Lower leg skin (tissue), 3 donors: Measurements from ENCODE around the gene SLC37A1.

Experiments
- POLR2A ChIP-seq, 2 donors: fragments of 450-650 bp; IDR thresholded peaks; one replicate each; pipeline ENCODE4 v1.6.1; 2016 to 2017; ENCODE audit warnings: antibody characterized with exemption in 2 of 2, mild to moderate bottlenecking in 1 of 2, moderate library complexity in 1 of 2
- TF ChIP-seq, protein P1 (sequence below), 3 donors: fragments of 450-650 bp; IDR thresholded peaks; one replicate each; pipeline ENCODE4 v1.5.1; 2016; ENCODE audit warnings: antibody characterized with exemption in 3 of 3, mild to moderate bottlenecking in 3 of 3, moderate library complexity in 2 of 3

DNA sequence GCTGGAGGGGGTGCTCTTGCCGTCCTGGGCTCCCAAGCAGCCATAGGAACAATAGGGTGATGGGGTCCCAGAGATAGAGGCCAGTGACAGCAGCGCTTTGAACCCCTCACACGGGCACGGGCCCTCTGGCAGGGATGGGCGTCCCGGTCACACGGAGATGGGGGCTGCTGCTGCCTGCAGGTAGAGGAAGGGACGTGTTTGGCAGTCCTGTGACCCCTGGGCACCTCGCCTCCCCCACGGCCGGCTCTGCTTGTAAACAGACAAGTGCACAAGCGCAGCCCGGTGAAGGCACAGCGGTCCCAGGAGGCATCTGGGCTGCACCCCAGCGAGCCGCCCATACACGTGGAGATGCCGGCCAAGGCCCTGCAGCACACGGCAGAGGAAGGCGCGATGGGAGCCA lies 103.3 kb downstream of the SLC37A1 start:
- TF ChIP-seq, protein P1, sequence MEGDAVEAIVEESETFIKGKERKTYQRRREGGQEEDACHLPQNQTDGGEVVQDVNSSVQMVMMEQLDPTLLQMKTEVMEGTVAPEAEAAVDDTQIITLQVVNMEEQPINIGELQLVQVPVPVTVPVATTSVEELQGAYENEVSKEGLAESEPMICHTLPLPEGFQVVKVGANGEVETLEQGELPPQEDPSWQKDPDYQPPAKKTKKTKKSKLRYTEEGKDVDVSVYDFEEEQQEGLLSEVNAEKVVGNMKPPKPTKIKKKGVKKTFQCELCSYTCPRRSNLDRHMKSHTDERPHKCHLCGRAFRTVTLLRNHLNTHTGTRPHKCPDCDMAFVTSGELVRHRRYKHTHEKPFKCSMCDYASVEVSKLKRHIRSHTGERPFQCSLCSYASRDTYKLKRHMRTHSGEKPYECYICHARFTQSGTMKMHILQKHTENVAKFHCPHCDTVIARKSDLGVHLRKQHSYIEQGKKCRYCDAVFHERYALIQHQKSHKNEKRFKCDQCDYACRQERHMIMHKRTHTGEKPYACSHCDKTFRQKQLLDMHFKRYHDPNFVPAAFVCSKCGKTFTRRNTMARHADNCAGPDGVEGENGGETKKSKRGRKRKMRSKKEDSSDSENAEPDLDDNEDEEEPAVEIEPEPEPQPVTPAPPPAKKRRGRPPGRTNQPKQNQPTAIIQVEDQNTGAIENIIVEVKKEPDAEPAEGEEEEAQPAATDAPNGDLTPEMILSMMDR (IDR thresholded peaks at IDR 0.05): no peak
- TF ChIP-seq POLR2A (IDR thresholded peaks at IDR 0.05): no peak
